VCaP (cell line): ENCODE data around the gene RBFOX1.
A peak's percentile ranks its signal among the peaks of the same experiment; 100 is the strongest.

Experiments
- H3K27ac ChIP-seq: fragments of 450-650 bp; 2 replicates; pipeline ENCODE4 v1.5.1; 2017
- TF ChIP-seq, protein P1 (sequence below): fragments of 450-650 bp; conservative IDR thresholded peaks from 2 replicates; pipeline ENCODE4 v1.5.1; 2017; ENCODE audit warnings: mild to moderate bottlenecking, moderate library complexity

Gene RBFOX1

DNA sequence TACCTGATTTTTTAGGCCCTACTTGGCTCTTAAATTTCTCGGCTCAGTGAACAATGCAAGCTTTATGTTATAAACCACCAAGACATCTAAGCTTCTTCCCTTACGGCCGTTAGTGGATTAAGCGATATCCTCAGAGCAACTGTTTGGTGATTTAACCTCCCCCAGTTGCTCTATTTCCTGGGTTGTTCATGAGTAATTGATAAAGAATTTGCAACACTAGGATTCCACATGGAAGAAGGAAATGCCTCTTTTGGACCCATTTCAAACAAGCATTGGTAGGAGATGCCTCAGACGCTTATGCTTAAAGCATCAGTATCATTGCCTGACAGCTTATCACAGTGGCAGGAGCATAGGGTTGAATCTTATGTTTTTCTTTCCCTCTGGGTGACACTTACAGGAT lies 65.3 kb downstream of the RBFOX1 start:
- H3K27ac ChIP-seq, result no peak overlapping the region
- TF ChIP-seq, protein P1, sequence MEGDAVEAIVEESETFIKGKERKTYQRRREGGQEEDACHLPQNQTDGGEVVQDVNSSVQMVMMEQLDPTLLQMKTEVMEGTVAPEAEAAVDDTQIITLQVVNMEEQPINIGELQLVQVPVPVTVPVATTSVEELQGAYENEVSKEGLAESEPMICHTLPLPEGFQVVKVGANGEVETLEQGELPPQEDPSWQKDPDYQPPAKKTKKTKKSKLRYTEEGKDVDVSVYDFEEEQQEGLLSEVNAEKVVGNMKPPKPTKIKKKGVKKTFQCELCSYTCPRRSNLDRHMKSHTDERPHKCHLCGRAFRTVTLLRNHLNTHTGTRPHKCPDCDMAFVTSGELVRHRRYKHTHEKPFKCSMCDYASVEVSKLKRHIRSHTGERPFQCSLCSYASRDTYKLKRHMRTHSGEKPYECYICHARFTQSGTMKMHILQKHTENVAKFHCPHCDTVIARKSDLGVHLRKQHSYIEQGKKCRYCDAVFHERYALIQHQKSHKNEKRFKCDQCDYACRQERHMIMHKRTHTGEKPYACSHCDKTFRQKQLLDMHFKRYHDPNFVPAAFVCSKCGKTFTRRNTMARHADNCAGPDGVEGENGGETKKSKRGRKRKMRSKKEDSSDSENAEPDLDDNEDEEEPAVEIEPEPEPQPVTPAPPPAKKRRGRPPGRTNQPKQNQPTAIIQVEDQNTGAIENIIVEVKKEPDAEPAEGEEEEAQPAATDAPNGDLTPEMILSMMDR, result no peak

DNA sequence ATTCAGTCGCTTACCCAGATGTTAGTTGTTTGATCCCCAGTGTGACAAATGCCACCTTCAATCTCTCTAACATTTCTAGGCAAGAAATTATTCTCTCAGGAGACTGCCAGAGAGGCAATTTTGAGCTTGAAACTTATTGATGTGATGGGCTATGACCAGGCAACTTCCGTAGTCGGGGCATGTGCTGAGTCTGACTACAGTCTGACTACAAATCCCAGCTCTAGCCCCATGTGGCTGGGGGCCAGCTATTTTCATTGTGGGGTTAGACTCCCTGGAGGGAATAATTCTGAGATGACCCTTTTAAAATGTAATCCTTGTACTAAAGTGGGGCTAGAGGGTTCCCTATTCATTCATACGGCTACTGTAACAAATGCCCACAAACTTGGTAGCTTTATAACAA lies 65.9 kb downstream of the RBFOX1 start:
- TF ChIP-seq, protein P1, result no peak
- no peak overlapping the region for H3K27ac ChIP-seq

DNA sequence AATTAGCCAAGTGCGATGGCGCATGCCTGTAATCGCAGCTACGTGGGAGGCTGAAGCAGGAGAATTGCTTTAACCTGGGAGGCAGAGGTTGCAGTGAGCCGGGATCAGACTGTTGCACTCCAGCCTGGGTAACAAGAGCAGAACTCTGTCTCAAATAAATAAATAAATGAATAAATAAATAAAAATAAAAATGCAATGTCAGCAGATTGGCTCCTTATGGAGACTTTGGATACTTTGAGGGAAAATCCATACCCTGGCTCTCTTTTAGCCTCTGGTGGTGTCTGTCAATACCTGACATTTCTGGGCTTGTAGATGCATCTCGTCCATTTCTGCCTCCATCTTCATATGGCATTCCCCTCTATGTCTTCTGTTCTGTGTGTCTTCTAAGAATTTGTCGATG lies 66.7 kb downstream of the RBFOX1 start:
- no peak overlapping the region for H3K27ac ChIP-seq
- TF ChIP-seq, protein P1, result no peak

DNA sequence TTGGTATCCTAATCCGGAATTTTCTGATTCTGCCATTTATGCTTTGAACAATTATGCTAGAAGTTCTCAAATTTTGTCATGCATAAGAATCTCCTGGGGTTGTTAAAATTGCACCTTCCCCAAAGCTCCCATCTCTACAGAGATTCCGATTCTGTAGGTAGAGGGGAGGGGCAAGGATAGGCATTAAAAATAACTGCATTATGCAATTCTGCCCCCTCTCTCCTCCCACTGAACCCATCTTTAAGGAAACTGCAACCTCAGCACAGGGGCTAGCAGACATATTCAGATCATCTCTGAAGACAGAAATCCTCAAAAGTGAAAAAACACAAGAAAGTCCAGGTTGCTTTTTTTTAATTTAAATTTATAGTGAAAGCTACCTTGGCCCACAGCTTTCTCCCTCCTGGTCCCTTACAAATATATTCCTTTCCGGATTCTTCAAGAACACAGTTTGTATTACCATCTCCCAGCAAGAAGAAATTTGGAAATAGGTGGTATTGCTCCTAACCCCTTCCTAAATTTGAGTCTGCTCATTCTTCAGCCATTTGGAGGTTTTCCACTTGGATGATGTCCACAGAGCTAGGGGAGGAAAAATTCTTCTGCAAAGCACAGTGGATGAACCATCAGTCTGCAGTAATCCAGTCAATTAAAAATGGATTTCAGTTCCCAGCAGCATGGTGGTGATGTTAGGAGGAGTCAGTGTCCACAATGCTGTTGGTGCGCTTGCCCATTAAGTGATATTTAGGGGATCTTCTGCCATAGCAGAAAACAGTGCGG lies 67.7 kb downstream of the RBFOX1 start:
- TF ChIP-seq, protein P1, result no peak
- no peak overlapping the region for H3K27ac ChIP-seq

DNA sequence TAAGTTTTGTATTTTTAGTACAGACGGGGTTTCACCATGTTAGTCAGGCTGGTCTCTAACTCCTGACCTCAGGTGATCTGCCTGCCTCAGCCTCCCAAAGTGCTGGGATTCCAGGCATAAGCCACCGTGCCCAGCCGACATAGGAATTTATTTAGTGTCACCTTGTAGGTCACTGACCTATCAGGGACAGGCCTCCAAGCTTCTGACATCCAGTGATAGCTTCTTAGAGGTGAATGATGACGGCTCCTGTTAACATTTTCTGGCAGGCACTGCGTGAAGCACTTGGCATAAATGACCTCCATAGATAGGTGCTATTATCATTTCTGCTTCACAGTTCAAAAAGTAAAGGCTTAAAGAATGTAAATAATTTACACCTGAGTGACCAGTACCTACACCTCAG lies 71.6 kb downstream of the RBFOX1 start:
- TF ChIP-seq, protein P1, result no peak
- no peak overlapping the region for H3K27ac ChIP-seq

DNA sequence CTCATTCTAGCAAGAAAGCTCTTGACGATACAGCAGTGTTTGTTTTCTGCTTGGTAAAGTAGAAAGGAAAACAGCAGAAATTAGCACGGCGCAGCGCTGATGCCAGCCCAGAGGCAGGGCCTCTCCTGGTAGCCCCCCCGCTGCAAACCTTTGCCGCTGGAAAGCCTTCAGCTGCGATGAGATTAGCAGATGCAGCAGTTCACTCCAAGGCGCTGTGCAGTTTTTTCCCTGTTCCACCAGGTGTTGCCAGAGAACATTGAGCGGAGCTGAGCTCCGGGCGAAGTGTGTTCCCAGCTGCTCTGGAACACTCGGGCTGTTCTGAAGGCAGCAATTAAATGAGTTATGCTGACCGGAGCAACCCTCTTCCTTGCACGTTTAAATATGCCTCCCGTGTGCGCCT lies 72.5 kb downstream of the RBFOX1 start:
- H3K27ac ChIP-seq, result no peak overlapping the region
- TF ChIP-seq, protein P1, result peak; percentile 67

DNA sequence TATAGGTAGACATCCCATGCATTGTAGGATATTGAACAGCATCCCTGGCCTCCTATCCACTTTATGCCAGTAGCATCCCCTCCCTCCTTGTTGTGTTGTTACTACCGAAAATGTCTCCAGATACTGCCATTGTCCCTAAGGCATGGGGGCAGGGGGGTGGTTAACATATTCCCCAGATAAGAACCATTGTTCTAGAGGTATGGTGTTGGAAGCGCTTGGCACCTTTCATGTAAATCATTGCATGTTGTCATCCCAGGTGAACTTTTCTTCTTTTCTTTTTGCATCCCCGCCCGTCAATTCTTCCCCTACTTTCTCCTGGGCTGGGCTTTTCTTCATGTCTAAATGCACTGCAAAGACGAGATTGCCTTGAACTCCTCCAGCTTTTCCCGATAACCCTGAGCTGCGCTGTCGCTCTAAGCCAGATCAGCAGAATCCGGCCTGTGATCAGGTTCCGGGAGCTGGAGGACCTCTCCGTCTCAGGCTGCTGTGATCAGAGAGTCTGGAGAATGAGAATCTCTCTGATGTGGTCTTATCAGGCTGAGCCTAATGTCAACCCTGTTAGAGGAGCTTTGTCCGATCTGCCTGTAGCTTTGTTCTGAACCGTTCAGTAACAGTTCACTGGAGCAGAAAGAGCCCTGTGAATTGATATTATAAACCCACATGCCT lies 76.2 kb downstream of the RBFOX1 start:
- TF ChIP-seq, protein P1, result no peak

More for the DNA sequence above, 76.2 kb downstream of the RBFOX1 start:
- H3K27ac ChIP-seq, result no peak overlapping the region
